HG03469 (cell line): ENCODE measurements around the gene MAP3K5.
"Not testable (repeated sequence)": the region's sequence is repeated elsewhere in the genome, so short reads cannot be mapped to it uniquely, and the experiment has no call there.

Experiments
- ATAC-seq: cut with Tn5 transposase; IDR thresholded peaks from one replicate; pipeline ENCODE4 v1.9.1; 2021; ENCODE audit warnings: mild to moderate bottlenecking, moderate library complexity, moderate number of reproducible peaks; ENCODE audit not compliant: unreplicated experiment

The MAP3K5 gene

GRCh38 chr6:136693090-136693489, 99.2 kb downstream of the MAP3K5 start:
- ATAC-seq = no peak

GRCh38 chr6:136687894-136688293, 104.4 kb downstream of the MAP3K5 start:
- ATAC-seq = not testable (repeated sequence)

- ATAC-seq = no peak
Measured at GRCh38 chr6:136685540-136686108, 106.7 kb downstream of the MAP3K5 start.

- ATAC-seq = no peak
Measured at GRCh38 chr6:136684466-136684865, 107.8 kb downstream of the MAP3K5 start.

- ATAC-seq = no peak
Measured at GRCh38 chr6:136683209-136683941, 108.9 kb downstream of the MAP3K5 start.

GRCh38 chr6:136682292-136682691, 110.0 kb downstream of the MAP3K5 start:
- no peak for ATAC-seq

GRCh38 chr6:136677822-136678221, 114.5 kb downstream of the MAP3K5 start:
- ATAC-seq = no peak

- no peak for ATAC-seq
Measured at GRCh38 chr6:136677344-136677743, 114.9 kb downstream of the MAP3K5 start.

GRCh38 chr6:136676075-136676474, 116.2 kb downstream of the MAP3K5 start:
- ATAC-seq = no peak

- ATAC-seq = no peak
Measured at GRCh38 chr6:136673571-136673970, 118.7 kb downstream of the MAP3K5 start.

- ATAC-seq = no peak
Measured at GRCh38 chr6:136672144-136672543, 120.1 kb downstream of the MAP3K5 start.

- ATAC-seq = no peak
Measured at GRCh38 chr6:136669299-136669699, 123.0 kb downstream of the MAP3K5 start.

GRCh38 chr6:136668571-136668970, 123.7 kb downstream of the MAP3K5 start:
- no peak for ATAC-seq

- ATAC-seq = no peak
Measured at GRCh38 chr6:136666041-136666440, 126.2 kb downstream of the MAP3K5 start.

GRCh38 chr6:136662347-136663237, 129.7 kb downstream of the MAP3K5 start:
- ATAC-seq = no peak

- ATAC-seq = no peak
Measured at GRCh38 chr6:136660727-136661126, 131.6 kb downstream of the MAP3K5 start.

- no peak for ATAC-seq
Measured at GRCh38 chr6:136659991-136660499, 132.2 kb downstream of the MAP3K5 start.

GRCh38 chr6:136658711-136659110, 133.6 kb downstream of the MAP3K5 start:
- ATAC-seq = no peak

GRCh38 chr6:136657666-136658065, 134.6 kb downstream of the MAP3K5 start:
- ATAC-seq = no peak

- no peak for ATAC-seq
Measured at GRCh38 chr6:136656121-136656520, 136.2 kb downstream of the MAP3K5 start.

- no peak for ATAC-seq
Measured at GRCh38 chr6:136655239-136656014, 136.8 kb downstream of the MAP3K5 start.
